GM12801 (cell line): ENCODE measurements around the gene NFATC1.

Source experiments
- CTCF ChIP-seq: IDR thresholded peaks from one replicate; pipeline ENCODE4 v1.5.1; 2011; ENCODE audit warnings: control low read depth; ENCODE audit not compliant: insufficient read length; ENCODE audit errors: extremely low read depth

NFATC1 gene

GRCh38 chr18:79471046-79471445 lies 75.3 kb downstream of the NFATC1 start:
- TF ChIP-seq CTCF: no peak

GRCh38 chr18:79471597-79471996 lies 75.9 kb downstream of the NFATC1 start:
- no peak for TF ChIP-seq CTCF

- no peak for TF ChIP-seq CTCF
These were observed 76.4 kb downstream of the NFATC1 start for GRCh38 chr18:79472176-79472575.

- TF ChIP-seq CTCF: no peak
These were observed 77.2 kb downstream of the NFATC1 start for GRCh38 chr18:79472946-79473345.

- TF ChIP-seq CTCF: no peak
These were observed 80.5 kb downstream of the NFATC1 start for GRCh38 chr18:79476031-79476917.

GRCh38 chr18:79476918-79477571 lies 81.3 kb downstream of the NFATC1 start:
- TF ChIP-seq CTCF: no peak

GRCh38 chr18:79477711-79478483 lies 82.2 kb downstream of the NFATC1 start:
- TF ChIP-seq CTCF: no peak
